AG20443 (cell line): ENCODE results near the gene ENPEP.
A peak's percentile ranks its signal among the peaks of the same experiment; 100 is the strongest.
"Not testable (repeated sequence)": the region's sequence is repeated elsewhere in the genome, so short reads cannot be mapped to it uniquely, and the experiment has no call there.

Experiments
- DNase-seq: peaks from one replicate; pipeline ENCODE4 v3.0.0; 2012; ENCODE audit warnings: low spot score, mixed read lengths

The ENPEP gene

DNA sequence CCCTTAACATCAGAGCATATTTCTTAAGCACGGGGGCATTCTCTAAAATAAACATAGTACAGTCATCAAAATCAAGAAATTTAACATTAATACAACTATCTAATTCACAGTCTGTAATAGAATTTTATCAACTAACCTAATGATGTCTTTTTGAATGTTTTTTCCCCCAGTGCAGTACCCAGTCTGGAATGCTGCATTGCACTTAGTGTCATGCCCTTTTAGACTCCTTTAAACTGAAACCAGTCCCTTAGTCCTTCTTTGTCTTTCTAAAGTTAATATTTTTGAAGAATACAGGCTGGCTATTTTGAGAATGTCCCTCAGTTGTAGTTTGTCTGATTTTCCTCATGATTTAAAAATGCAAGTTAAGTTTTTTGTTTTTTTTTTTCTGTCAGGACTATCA lies 9.5 kb downstream of the ENPEP start:
- DNase-seq: no peak

- no peak for DNase-seq
These were observed 10.3 kb downstream of the ENPEP start for GRCh38 chr4:110486256-110486655.

DNA sequence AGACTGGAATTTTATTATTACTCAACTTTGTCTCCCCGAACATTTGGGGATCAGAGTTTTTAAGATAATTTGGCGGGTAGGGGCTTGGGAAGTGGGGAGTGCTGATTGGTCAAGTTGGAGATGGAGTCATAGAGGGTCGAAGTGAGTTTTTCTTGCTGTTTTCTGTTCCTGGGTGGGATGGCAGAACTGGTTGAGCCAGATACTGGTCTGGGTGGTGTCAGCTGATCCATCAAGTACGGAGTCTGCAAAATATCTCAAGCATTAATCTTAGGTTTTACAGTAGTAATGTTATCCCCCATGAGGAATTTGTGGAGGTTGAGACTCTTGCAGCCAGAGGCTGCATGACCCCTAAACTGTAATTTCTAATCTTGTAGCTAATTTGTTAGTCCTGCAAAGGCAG lies 10.9 kb downstream of the ENPEP start:
- not testable (repeated sequence) for DNase-seq

GRCh38 chr4:110487873-110488272 lies 11.9 kb downstream of the ENPEP start:
- DNase-seq: no peak

DNA sequence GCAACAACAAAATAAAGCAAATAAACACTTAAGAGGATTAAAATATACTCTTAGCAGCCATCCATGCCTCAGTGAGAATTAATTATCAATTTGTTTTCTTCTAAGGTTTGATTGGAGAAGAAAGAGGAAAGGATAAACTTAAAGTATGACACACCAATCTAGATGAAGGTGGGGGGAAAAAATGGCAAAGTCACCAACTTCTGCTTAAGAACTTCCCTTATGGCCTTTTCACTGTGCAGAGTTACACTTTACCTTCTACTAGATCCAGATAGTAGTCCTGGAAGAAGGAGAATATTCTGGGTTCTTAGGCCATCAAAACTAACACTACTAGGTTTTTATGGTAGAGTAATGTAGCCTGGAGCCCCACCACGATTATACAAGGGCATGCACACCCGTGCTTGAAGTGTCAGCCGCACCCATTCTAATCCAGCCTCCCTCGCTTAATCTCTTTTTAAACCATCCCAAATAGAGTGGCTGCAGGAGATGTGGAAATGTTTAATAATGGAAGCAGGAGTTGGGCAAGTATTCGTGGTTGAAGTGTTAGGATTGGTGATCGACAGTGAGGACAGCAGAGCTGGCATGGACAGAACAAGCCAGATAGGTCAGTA lies 14.1 kb downstream of the ENPEP start:
- no peak for DNase-seq

- no peak for DNase-seq
These were observed 16.6 kb downstream of the ENPEP start for GRCh38 chr4:110492522-110492921.

GRCh38 chr4:110493520-110493919 lies 17.6 kb downstream of the ENPEP start:
- no peak for DNase-seq

GRCh38 chr4:110498420-110498819 lies 22.5 kb downstream of the ENPEP start:
- DNase-seq: no peak

DNA sequence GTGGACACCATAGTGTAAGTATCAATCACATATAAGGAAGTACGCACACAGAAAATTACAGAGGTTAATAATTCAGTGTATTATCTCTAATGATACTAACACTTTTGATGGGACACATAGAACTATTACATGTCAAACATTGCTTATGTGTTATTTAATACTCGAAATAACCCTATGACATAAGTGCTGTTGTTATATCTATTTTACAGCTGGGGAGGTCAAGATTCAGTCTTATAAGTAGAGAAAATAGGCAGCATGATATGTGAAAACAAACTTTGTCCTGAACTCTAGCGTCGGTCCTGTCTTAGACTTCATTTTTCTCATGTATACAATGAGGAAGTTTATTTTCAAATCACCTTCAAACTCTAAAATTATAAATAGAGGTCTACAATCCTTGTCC lies 23.2 kb downstream of the ENPEP start:
- no peak for DNase-seq

GRCh38 chr4:110501826-110502225 lies 25.9 kb downstream of the ENPEP start:
- no peak for DNase-seq

DNA sequence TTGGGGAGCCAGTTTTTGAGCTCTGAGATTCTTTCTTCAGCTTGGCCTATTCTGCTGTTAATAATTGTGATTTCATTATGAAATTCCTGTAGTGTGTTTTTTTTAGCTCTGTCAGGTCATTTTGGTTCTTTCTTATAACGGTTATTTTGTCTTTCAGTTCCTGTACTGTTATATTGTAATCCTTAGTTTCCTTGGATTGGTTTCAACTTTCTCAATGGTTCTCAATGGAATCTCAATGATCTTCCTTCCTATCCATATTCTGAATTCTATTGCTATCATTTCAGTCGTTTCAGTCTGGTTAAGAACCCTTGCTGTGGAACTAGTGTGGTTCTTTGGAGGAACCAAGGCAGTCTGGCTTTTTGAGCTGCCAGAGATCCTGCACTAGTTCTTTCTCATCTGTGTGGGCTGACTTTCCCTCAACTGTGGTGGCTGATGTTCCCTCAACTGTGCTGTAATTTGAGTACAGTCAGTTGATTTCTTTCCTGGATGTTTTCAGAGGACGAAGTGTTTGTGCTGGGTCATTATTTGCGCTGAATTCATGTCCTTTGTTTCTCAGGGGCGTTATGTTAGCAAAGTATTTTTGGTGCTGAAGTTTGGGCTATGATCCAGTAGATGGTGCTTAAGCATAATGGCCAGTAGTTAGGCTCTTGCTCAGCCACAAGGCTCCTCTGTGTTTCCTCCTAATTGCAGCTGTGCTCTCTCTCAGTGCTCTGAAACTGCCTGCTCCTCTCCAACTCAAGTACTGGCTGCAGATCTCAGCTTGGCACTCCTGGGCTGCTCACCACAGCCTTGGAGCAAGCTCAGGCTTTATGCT lies 27.5 kb downstream of the ENPEP start:
- peak; percentile 16 for DNase-seq

DNA sequence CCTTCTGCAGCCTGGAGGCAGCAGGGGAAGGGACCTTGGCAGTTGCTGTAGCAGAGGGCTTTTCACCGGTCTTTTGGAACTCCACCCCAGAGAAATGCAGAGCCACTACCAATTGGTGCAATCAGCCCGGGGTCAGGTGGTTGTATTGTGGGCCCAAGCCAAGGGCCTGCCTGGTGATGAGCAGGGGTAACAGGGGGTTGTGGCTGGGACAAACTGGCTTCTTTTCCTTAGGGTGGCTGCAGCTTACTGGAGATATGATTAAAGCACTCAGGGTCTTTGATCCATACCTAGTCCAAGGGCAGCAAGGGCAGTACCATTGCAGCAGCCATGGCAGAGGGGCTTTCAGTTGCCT lies 28.1 kb downstream of the ENPEP start:
- DNase-seq: no peak

- no peak for DNase-seq
These were observed 29.5 kb downstream of the ENPEP start for GRCh38 chr4:110505440-110505839.

GRCh38 chr4:110508827-110509710 lies 33.1 kb downstream of the ENPEP start:
- peak; percentile 36 for DNase-seq

DNA sequence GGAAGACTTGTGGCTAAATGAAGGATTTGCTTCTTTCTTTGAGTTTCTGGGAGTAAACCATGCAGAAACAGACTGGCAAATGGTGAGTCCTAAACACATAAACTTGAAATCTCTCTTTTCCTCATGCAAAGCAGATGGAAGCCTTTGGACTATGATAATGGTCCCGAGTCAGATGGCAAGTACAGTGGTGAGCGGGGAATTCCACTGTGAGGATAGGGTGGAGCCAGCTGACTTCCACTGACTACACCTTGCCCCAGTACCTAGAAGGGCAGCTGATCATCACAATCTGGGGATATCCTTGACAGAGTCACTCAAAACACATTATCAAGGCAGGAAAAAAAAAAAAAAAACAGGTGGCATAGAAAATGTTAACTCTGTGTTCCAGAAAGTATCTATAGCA lies 34.3 kb downstream of the ENPEP start:
- DNase-seq: no peak

GRCh38 chr4:110510955-110511544 lies 35.1 kb downstream of the ENPEP start:
- DNase-seq: peak; percentile 54

GRCh38 chr4:110512901-110513300 lies 36.9 kb downstream of the ENPEP start:
- no peak for DNase-seq

DNA sequence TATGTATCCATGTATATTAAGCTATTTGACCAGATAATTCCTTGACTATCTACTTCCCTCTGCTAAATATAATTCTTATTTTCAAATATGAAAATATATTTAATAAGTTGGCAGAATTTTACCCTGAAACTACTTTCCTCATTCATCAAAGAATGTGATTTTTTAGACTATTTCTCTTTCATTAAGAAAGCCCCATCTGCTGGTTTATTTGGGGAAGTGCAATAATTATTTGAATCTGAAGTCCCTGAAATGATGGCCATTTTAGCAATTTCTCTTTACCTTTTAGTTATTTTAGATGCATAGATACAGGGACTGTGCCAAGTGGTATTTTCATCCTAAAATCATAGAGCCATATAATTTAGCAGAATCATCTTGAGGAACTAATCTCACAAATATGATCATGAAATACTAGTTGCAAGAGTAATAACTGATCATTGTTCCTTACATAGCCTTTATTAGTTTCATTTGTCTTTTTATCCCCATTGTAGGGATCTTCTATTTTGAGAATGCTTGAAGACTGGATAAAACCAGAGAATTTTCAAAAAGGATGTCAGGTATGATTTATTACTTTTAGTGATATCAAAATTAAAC lies 39.0 kb downstream of the ENPEP start:
- peak; percentile 24 for DNase-seq

DNA sequence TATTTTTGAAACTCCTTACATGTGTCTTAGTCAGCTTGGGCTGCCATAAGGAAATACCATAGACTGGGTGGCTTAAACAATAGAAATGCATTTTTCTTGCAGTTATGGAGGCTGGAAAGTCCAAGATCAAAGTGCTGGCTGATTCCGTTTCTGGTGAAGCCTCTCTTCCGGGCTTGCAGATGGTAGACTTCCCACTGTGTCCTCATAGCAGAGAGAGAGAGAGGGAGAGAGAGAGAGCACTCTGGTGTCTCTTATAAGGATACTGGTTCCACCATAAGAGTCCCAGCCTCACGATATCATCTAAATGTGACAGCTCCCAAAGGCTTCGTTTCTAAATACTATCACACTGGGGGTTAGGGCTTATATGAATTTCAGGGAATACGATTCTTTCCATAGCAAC lies 39.7 kb downstream of the ENPEP start:
- no peak for DNase-seq

DNA sequence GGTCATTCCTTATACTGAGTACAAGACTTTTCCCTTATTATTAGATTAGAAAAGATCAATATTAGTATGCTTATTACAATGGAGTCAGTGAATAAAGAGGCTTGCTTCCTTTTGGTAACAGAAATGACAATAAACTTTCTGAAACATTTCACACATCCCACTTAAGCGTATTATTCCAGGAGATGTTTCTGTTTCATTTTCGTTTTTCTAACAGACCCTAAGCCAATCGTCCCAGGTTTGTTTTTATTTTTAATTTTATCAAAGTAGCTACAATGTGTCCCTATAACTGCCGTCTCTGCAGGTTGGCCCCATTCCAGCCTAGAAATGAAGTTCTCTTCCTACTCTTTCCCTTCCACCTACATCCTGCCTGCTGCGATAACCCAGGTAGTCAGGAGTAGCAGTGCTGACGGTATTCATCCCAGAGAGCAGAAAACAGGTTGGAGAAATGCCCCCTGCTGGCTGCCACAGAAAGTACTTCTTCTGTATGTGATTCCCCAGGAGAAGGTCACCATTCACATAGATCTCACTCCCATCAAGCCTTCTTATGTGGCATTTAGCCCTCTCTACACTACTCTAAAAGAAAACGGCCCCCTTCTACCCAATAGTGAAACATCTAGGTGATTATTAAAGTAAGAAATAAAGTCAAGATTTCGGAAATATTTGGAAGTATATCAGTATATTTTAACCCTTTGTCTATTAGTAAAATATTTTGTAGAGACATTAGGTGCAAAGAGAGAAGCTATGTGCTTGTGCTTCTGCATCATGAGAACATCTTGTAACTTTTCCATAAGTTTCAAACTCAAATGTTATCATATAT lies 40.4 kb downstream of the ENPEP start:
- peak; percentile 61 for DNase-seq

GRCh38 chr4:110518889-110519490 lies 43.0 kb downstream of the ENPEP start:
- DNase-seq: peak; percentile 21
